DMS 273 treated with DMSO at 0.1 percent for 48 hours (cell line): ENCODE measurements around the gene CMIP.
"Not testable (repeated sequence)": the region's sequence is repeated elsewhere in the genome, so short reads cannot be mapped to it uniquely, and the experiment has no call there.

Source experiments
- DNase-seq: peaks from one replicate; lab custom pipeline; 2025; lab: John Stamatoyannopoulos, UW

CMIP gene

DNA sequence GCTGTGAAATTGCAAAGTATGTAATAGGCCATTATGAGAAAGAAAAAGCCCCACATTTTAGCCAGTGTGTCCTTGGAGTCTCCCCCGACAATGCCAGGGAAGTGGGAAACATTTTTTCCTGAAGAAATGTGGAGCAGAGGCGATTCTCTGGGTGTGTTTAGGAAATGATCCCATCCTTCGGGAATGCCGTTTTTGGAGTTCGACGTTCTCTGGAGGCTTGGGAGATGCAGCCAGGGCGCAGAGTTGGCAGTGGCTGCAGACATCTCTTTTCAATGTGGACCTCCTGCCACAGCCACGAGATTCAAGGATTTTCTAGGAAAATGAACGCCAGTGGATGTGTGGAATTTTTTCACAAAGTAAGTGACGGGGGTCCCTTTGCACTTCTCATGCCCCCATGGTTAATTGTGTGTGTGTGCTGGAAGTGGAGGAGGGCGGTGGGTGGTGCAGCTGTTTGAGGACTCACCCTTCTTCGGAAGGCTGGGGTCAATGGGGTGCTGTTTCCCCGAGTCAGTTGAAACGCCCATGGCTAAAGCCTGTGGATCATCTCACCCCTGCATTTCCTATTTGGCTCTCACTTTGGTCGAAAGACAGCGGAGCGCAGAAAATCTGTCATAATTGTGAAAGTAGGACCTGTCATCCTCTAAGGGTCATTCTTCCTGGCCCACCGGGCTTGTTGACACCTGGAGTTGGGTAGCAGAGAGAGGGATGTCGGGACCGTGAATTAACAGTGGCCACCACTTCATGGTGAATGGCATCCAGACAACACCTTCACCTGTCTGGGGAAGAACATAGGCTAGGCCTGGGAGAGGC, 73.2 kb downstream of the CMIP start:
- no peak for DNase-seq

- no peak for DNase-seq
Measured at GRCh38 chr16:81518439-81518757, 73.8 kb downstream of the CMIP start.

- no peak for DNase-seq
Measured at GRCh38 chr16:81519301-81520150, 74.9 kb downstream of the CMIP start.

DNA sequence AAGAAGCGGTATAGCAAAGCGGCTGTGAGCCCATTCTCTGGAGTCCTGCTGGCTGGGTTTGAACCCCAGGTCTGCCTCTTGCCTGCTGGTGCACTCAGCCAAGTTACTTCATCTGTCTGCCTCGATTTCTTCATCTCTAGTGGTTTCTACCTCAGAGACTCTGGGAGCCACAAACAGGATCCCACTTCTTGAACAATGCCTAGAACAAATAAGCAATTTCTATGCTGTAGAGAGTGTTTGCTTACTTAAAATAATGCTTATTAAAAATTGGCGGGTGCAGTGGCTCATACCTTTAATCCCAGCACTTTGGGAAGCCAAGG, 75.5 kb downstream of the CMIP start:
- DNase-seq: no peak

- DNase-seq: no peak
Measured at GRCh38 chr16:81520560-81521135, 76.0 kb downstream of the CMIP start.

- DNase-seq: no peak
Measured at GRCh38 chr16:81521141-81521626, 76.6 kb downstream of the CMIP start.

DNA sequence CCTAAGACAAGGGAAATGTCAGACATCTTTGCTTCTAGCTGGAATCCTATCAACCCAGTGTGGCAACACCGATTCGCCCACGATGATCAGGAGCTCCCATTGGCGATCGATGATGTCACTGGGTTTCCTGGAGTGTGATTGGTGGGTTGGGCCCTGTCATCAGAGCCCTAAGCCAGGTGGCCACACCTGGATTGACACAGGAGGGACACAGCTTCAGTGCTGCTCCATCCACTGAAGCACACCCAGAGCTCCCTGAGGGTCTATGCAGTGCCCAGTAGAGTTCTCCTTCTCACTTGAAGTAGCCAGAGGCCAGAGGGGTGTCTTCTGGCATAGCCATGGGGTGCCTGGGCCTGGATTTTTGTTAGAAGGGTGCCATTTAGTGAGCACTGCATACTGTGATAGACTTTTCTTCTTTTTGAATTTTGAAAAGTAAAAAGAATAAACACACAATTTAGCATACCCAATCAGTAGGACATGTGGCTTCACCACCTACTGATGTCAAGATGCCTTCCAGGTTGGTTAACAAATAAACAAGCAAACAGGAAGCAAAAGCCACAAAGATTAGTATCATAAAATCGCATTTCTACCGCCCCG, 77.6 kb downstream of the CMIP start:
- no peak for DNase-seq

DNA sequence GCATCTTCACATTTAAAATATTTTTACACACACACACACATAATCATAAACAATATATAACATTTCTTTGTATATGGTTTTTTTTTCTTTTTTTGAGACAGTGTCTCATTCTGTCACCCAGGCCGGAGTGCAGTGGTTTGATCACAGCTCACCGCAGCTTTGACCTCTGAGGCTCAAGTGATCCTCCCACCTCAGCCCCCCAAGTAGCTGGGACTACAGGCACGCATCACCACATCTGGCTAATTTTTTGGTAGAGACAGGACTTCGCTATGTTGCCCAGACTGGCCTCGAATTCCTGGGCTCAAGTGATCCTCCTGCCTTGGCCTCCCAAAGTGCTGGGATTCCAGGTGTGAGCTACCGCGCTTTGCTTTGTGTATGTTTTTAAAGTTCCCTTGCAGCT, 78.2 kb downstream of the CMIP start:
- not testable (repeated sequence) for DNase-seq

DNA sequence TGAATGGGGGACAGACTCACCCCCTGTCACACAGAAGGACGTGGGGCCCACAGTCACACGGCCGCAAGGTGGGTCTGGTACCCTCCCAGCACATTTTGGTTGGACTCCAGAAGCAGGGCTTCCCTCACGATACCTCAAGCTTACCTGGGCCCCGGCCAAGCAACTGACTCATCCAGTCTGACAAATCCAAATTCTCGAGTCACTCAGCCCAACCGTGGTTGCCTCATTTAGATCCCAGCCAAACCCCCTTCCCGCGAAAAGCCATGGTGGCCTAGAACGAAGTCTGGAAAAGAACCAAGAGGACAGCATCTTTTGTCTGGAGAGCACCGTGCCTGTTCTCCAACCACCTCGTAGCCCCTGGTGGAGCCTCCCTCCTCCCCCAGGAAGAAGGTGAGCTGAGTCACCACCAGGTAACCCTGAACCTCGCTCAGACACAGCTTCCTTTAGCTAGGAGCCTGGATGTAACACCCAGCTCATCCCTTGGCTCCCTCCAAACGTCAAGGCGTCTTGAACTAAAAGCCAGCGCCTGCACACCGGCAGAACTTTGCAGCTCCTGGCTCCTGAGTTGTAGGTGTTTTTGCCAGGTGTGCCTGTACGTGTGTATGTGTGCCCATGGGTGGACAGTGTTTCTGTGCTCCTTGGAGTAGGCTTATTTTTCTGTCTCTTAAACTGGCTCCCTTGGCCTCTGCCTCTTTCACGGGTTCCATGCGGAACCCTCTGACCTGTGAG, 78.9 kb downstream of the CMIP start:
- DNase-seq: no peak

DNA sequence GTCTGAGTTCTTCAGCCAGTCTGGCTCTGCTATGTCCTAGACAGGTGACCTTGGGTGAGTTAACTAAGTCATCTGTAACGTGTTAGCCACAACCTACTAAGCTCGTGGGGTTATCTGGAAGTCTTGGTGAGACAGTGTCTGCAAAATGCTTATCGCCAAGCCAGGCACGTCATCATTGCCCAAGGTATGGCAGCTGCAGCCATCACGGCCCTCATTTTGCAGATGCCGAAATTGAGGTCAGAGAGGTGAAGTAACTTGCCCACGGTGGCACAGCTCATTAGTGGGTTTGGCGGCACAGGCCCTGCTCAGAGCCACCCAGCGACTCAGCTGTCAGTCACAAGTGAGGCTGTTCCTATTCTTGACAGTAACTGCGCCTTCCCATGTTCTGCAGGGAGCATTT, 79.8 kb downstream of the CMIP start:
- no peak for DNase-seq

GRCh38 chr16:81524885-81525284, 80.3 kb downstream of the CMIP start:
- not testable (repeated sequence) for DNase-seq

GRCh38 chr16:81526199-81526598, 81.6 kb downstream of the CMIP start:
- DNase-seq: no peak

DNA sequence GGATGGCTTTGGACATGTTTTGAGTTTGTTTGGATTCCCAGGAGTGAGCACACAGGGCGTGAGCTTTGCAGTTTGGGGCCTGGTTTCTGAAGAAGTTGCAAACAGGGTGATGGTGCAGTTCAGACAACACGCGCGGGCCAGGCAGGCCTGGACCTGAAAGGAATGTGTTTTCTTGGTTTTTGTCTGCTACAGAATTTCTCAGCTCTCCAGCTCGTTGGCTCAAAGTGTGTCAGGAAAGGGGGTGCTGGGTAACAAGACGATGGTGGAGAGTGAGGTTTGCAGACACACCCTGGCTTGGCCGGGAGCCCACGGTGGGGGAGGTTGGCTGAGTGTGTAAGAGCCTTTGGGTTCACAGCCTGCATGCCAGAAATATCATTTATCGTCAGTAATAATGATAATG, 82.3 kb downstream of the CMIP start:
- no peak for DNase-seq

GRCh38 chr16:81527477-81528178, 83.0 kb downstream of the CMIP start:
- no peak for DNase-seq

DNA sequence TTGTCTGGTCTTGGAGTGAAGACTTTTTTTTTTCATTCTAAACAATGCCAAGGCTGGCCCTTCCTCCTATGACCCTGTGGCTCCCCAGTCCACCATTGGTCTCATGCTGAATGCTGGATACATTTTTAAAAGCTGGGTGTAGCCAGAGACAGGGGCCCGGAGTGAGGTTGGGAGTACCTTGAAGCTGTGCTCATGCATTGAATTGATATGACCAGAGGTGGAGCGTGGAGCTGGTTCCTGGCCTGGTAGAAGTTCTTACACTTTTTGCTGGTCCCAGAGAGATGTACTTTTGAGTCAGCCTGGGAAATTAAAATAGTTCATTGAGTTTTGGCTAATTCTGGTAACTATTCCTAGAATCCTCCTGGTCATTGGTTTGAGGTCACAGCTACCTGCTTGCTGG, 83.6 kb downstream of the CMIP start:
- DNase-seq: no peak

DNA sequence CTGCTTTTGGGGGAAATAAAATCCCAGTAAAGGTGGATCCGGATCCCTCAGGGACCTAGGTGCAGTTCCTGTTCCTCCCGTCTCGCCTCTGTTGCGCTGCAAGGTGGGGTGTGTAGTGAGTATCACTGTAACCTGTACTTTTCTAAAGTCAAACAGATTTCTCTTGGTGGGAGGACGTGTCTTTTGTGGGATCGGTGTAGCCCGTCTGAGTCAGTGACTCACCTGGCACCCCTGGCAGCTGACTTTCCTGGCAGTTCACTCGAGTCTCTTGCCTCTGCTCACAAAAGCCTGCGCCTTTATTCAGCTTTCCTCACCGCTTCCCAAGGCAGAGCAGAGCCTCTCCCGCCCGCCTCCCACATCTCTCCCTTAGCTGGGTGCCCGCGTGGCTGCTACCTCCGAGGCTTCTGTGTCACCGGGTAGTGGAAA, 85.7 kb downstream of the CMIP start:
- DNase-seq: no peak

DNA sequence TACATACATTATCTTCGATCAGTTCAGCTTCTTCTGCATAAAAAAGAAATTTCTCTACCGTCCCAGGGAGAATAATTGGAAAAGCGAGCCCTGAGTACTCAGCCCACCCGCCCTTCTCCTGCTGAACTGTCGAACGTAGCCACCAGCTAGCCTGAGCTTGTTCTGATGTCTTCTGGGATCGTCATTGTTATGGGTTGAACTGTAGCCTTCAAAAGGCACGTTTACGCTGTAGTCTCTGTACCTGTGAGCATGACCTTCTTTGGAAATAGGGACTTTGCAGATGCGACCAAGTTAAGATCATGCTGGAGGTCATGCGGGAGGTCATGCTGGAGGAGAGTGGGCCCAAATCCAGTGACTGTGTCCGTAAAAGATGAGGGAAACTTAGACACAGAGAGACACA, 86.2 kb downstream of the CMIP start:
- no peak for DNase-seq

- DNase-seq: no peak
Measured at GRCh38 chr16:81531419-81531821, 86.8 kb downstream of the CMIP start.

- no peak for DNase-seq
Measured at GRCh38 chr16:81532491-81533174, 88.0 kb downstream of the CMIP start.

- no peak for DNase-seq
Measured at GRCh38 chr16:81533175-81533507, 88.5 kb downstream of the CMIP start.
